GM23338 (cell line): Measurements from ENCODE around the gene MGLL. TPM values are rescaled to one million over a fixed set of nuclear protein-coding genes. Genes with fewer than 3 reads are reported as not detected.

Source experiments
- ATAC-seq: fragments of 200-7000 bp; cut with Tn5 transposase; 3 replicates; pipeline ENCODE4 v1.9.1; 2020
- DNase-seq: peaks from one replicate; pipeline ENCODE4 v3.0.0-alpha.2; 2015; ENCODE audit warnings: low spot score
- H2AFZ ChIP-seq: fragments of 200-600 bp; sonication (generic); 2 replicates; pipeline ENCODE4 v1.8.0; 2016; ENCODE audit warnings: antibody characterized with exemption, mild to moderate bottlenecking, moderate library complexity
- H3F3A ChIP-seq: fragments of 200-600 bp; sonication (generic); replicated peaks from 2 replicates; pipeline ENCODE4 v1.8.0; 2017; ENCODE audit warnings: antibody characterized with exemption, mixed run types, low read depth
- H3K27ac ChIP-seq: fragments of 200-600 bp; sonication (generic); 2 replicates; pipeline ENCODE4 v1.6.1; 2016; ENCODE audit warnings: low read depth
- H3K27me3 ChIP-seq: fragments of 200-600 bp; sonication (generic); 2 replicates; pipeline ENCODE4 v1.8.0; 2016; ENCODE audit warnings: mild to moderate bottlenecking, mixed run types, moderate library complexity; ENCODE audit not compliant: insufficient read depth
- H3K36me3 ChIP-seq: fragments of 200-600 bp; sonication (generic); 2 replicates; pipeline ENCODE4 v1.8.0; 2016; ENCODE audit warnings: mild to moderate bottlenecking; ENCODE audit not compliant: insufficient read depth
- H3K4me1 ChIP-seq: fragments of 200-600 bp; sonication (generic); 2 replicates; pipeline ENCODE4 v1.8.0; 2016; ENCODE audit warnings: mild to moderate bottlenecking, moderate library complexity; ENCODE audit not compliant: insufficient read depth
- H3K4me2 ChIP-seq: fragments of 200-600 bp; sonication (generic); 2 replicates; pipeline ENCODE4 v1.7.1; 2017; ENCODE audit warnings: mixed run types
- H3K4me3 ChIP-seq: fragments of 200-600 bp; sonication (generic); 2 replicates; pipeline ENCODE4 v1.6.1; 2016; ENCODE audit warnings: mixed run types
- H3K79me2 ChIP-seq: fragments of 200-600 bp; sonication (generic); replicated peaks from 2 replicates; pipeline ENCODE4 v1.8.0; 2017; ENCODE audit warnings: mild to moderate bottlenecking; ENCODE audit not compliant: insufficient read depth
- H3K9me2 ChIP-seq: fragments of 200-600 bp; sonication (generic); 2 replicates; pipeline ENCODE4 v1.8.0; 2017; ENCODE audit not compliant: insufficient read depth
- H4K20me1 ChIP-seq: fragments of 200-600 bp; sonication (generic); replicated peaks from 2 replicates; pipeline ENCODE4 v1.8.0; 2017; ENCODE audit warnings: mild to moderate bottlenecking; ENCODE audit not compliant: insufficient read depth
- H3K27ac Mint-ChIP-seq: 2 replicates; pipeline ENCODE4 v1.8.0; 2020; ENCODE audit warnings: inconsistent platforms, mild to moderate bottlenecking, moderate library complexity, mixed read lengths
- H3K27me3 Mint-ChIP-seq: 3 replicates; pipeline ENCODE4 v1.8.0; 2022; ENCODE audit warnings: low read depth, mild to moderate bottlenecking, moderate library complexity, mixed read lengths, inconsistent platforms; ENCODE audit not compliant: insufficient read depth, poor library complexity
- H3K36me3 Mint-ChIP-seq: 3 replicates; pipeline ENCODE4 v1.8.0; 2021; ENCODE audit warnings: low read depth, mild to moderate bottlenecking, inconsistent platforms, moderate library complexity, mixed read lengths
- H3K4me1 Mint-ChIP-seq: 3 replicates; pipeline ENCODE4 v1.8.0; 2020; ENCODE audit warnings: mild to moderate bottlenecking, inconsistent platforms, mixed read lengths
- H3K4me3 Mint-ChIP-seq: 3 replicates; pipeline ENCODE4 v1.8.0; 2021; ENCODE audit warnings: moderate library complexity, mild to moderate bottlenecking, inconsistent platforms, mixed read lengths
- H3K9me3 Mint-ChIP-seq: 3 replicates; pipeline ENCODE4 v1.8.0; 2020; ENCODE audit warnings: moderate library complexity, mild to moderate bottlenecking, inconsistent platforms, mixed read lengths
- CREB1 ChIP-seq: fragments of 250-450 bp; sonication (Bioruptor Pico); IDR thresholded peaks from 2 replicates; pipeline ENCODE4 v1.5.0; 2020; ENCODE audit warnings: low read depth, mild to moderate bottlenecking, moderate library complexity
- EZH2 ChIP-seq: fragments of 200-600 bp; sonication (generic); IDR thresholded peaks from one replicate; pipeline ENCODE4 v1.8.0; 2017; ENCODE audit warnings: antibody characterized with exemption, mild to moderate bottlenecking, low read depth; ENCODE audit not compliant: unreplicated experiment
- EZH2phosphoT487 ChIP-seq: fragments of 200-600 bp; sonication (generic); IDR thresholded peaks from one replicate; pipeline ENCODE4 v1.8.1; 2018; ENCODE audit warnings: antibody characterized with exemption; ENCODE audit not compliant: unreplicated experiment
- POLR2AphosphoS5 ChIP-seq: IDR thresholded peaks from 2 replicates; pipeline ENCODE4 v1.6.1; 2016; ENCODE audit warnings: antibody characterized with exemption, low read depth
- polyA plus RNA-seq: library from polyadenylated mRNA; unstranded; fragments of >200 nt; fragmentation: Nextera tagmentation; extraction: Ambion mirVana; gene quantifications from 2 replicates; pipeline ENCODE4 v1.2.1, GENCODE V29; 2016
- total RNA-seq: library from RNA; depleted of rRNA; stranded (reverse); fragments of >200 nt; shearing (Covaris generic); gene quantifications from 2 replicates; pipeline ENCODE4 v1.2.3, GENCODE V29; 2014
- TF ChIP-seq, protein P1 (sequence below): fragments of 250-450 bp; sonication (Bioruptor Pico); IDR thresholded peaks from 2 replicates; pipeline ENCODE4 v1.5.0; 2020; ENCODE audit warnings: mild to moderate bottlenecking, moderate library complexity
- TF ChIP-seq, protein P2 (sequence below), 2 experiments: fragments of 200-600 bp in 1 of 2; sonication (generic) in 1 of 2; conservative IDR thresholded peaks; 2 replicates each; pipeline versions ENCODE4 v1.5.1 to v1.6.1; 2016 to 2017; ENCODE audit warnings: antibody characterized with exemption in 2 of 2, low read depth in 2 of 2, mild to moderate bottlenecking in 2 of 2, moderate library complexity in 1 of 2

Gene MGLL
- total and polyA plus RNA-seq, 2 experiments from 2014 or later = 0.71 to 0.83 TPM

- no peak overlapping the region for H3K4me2 ChIP-seq
- no peaks in the 10 kb centered on the region for H3K4me1 ChIP-seq
- no peaks in the 10 kb centered on the region for H3K36me3 ChIP-seq
- no peak overlapping the region for H3K4me3 ChIP-seq
- TF ChIP-seq POLR2AphosphoS5 = no peak
- TF ChIP-seq, protein P1, sequence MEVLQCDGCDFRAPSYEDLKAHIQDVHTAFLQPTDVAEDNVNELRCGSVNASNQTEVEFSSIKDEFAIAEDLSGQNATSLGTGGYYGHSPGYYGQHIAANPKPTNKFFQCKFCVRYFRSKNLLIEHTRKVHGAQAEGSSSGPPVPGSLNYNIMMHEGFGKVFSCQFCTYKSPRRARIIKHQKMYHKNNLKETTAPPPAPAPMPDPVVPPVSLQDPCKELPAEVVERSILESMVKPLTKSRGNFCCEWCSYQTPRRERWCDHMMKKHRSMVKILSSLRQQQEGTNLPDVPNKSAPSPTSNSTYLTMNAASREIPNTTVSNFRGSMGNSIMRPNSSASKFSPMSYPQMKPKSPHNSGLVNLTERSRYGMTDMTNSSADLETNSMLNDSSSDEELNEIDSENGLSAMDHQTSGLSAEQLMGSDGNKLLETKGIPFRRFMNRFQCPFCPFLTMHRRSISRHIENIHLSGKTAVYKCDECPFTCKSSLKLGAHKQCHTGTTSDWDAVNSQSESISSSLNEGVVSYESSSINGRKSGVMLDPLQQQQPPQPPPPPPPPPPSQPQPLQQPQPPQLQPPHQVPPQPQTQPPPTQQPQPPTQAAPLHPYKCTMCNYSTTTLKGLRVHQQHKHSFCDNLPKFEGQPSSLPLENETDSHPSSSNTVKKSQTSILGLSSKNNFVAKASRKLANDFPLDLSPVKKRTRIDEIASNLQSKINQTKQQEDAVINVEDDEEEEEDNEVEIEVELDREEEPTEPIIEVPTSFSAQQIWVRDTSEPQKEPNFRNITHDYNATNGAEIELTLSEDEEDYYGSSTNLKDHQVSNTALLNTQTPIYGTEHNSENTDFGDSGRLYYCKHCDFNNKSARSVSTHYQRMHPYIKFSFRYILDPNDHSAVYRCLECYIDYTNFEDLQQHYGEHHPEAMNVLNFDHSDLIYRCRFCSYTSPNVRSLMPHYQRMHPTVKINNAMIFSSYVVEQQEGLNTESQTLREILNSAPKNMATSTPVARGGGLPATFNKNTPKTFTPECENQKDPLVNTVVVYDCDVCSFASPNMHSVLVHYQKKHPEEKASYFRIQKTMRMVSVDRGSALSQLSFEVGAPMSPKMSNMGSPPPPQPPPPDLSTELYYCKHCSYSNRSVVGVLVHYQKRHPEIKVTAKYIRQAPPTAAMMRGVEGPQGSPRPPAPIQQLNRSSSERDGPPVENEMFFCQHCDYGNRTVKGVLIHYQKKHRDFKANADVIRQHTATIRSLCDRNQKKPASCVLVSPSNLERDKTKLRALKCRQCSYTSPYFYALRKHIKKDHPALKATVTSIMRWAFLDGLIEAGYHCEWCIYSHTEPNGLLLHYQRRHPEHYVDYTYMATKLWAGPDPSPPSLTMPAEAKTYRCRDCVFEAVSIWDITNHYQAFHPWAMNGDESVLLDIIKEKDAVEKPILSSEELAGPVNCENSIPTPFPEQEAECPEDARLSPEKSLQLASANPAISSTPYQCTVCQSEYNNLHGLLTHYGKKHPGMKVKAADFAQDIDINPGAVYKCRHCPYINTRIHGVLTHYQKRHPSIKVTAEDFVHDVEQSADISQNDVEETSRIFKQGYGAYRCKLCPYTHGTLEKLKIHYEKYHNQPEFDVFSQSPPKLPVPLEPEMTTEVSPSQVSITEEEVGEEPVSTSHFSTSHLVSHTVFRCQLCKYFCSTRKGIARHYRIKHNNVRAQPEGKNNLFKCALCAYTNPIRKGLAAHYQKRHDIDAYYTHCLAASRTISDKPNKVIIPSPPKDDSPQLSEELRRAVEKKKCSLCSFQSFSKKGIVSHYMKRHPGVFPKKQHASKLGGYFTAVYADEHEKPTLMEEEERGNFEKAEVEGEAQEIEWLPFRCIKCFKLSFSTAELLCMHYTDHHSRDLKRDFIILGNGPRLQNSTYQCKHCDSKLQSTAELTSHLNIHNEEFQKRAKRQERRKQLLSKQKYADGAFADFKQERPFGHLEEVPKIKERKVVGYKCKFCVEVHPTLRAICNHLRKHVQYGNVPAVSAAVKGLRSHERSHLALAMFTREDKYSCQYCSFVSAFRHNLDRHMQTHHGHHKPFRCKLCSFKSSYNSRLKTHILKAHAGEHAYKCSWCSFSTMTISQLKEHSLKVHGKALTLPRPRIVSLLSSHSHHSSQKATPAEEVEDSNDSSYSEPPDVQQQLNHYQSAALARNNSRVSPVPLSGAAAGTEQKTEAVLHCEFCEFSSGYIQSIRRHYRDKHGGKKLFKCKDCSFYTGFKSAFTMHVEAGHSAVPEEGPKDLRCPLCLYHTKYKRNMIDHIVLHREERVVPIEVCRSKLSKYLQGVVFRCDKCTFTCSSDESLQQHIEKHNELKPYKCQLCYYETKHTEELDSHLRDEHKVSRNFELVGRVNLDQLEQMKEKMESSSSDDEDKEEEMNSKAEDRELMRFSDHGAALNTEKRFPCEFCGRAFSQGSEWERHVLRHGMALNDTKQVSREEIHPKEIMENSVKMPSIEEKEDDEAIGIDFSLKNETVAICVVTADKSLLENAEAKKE = no peak
- TF ChIP-seq, protein P2, sequence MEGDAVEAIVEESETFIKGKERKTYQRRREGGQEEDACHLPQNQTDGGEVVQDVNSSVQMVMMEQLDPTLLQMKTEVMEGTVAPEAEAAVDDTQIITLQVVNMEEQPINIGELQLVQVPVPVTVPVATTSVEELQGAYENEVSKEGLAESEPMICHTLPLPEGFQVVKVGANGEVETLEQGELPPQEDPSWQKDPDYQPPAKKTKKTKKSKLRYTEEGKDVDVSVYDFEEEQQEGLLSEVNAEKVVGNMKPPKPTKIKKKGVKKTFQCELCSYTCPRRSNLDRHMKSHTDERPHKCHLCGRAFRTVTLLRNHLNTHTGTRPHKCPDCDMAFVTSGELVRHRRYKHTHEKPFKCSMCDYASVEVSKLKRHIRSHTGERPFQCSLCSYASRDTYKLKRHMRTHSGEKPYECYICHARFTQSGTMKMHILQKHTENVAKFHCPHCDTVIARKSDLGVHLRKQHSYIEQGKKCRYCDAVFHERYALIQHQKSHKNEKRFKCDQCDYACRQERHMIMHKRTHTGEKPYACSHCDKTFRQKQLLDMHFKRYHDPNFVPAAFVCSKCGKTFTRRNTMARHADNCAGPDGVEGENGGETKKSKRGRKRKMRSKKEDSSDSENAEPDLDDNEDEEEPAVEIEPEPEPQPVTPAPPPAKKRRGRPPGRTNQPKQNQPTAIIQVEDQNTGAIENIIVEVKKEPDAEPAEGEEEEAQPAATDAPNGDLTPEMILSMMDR (conservative IDR thresholded peaks at IDR 0.05; ENCODE audit: low read depth in 2 of 2) = no peak
- no peak for TF ChIP-seq CREB1 (CRISPR knock-in tag)
- TF ChIP-seq EZH2 = no peak
- no peak for TF ChIP-seq EZH2phosphoT487
- Mint-ChIP-seq H3K4me1 (peaks cover 3% of the 10 kb centered on the region), H3K27me3 (no peaks in the 10 kb centered on the region), H3K9me3 (peaks cover 10% of the 10 kb centered on the region; the same call in 2 of the 3 replicates), H3K4me3 (no peak overlapping the region), H3K27ac (no peak overlapping the region), H3K36me3 (peaks cover 4% of the 10 kb centered on the region; the same call in 2 of the 3 replicates)
- no peak overlapping the region for H2AFZ ChIP-seq
- no peaks in the 10 kb centered on the region for H3K9me2 ChIP-seq
- no peak for DNase-seq
- H3K27me3 ChIP-seq = no peaks in the 10 kb centered on the region
- no peaks in the 10 kb centered on the region for H3F3A ChIP-seq
- no peak for ATAC-seq
- no peaks in the 10 kb centered on the region for H3K79me2 ChIP-seq
- no peak overlapping the region for H3K27ac ChIP-seq
- H4K20me1 ChIP-seq = no peaks in the 10 kb centered on the region
Observed at GRCh38 chr3:127779747-127780146, 42.6 kb downstream of the MGLL start.
